ENCODE measurements around the gene LATS2.
"Not testable (repeated sequence)": the region's sequence is repeated elsewhere in the genome, so short reads cannot be mapped to it uniquely, and the experiment has no call there.

The LATS2 gene

GRCh38 chr13:20953245-20953931, 108.0 kb downstream of the LATS2 start:
- no peak for DNase-seq

GRCh38 chr13:20952838-20953237, 108.5 kb downstream of the LATS2 start:
- DNase-seq, result no peak

- not testable (repeated sequence) for DNase-seq
These were observed 113.4 kb downstream of the LATS2 start for GRCh38 chr13:20948001-20948400.

GRCh38 chr13:20945952-20946383, 115.4 kb downstream of the LATS2 start:
- no peak for DNase-seq

GRCh38 chr13:20942938-20943559, 118.3 kb downstream of the LATS2 start:
- DNase-seq, result no peak

- not testable (repeated sequence) for DNase-seq
These were observed 120.9 kb downstream of the LATS2 start for GRCh38 chr13:20940511-20940910.

GRCh38 chr13:20940083-20940482, 121.3 kb downstream of the LATS2 start:
- no peak for DNase-seq

GRCh38 chr13:20939662-20940061, 121.7 kb downstream of the LATS2 start:
- DNase-seq, result no peak

GRCh38 chr13:20938302-20938701, 123.1 kb downstream of the LATS2 start:
- no peak for DNase-seq

GRCh38 chr13:20927596-20928257, 133.7 kb downstream of the LATS2 start:
- DNase-seq, result no peak

- not testable (repeated sequence) for DNase-seq
These were observed 136.0 kb downstream of the LATS2 start for GRCh38 chr13:20925395-20925790.

- no peak for DNase-seq
These were observed 136.5 kb downstream of the LATS2 start for GRCh38 chr13:20924758-20925394.

- no peak for DNase-seq
These were observed 138.1 kb downstream of the LATS2 start for GRCh38 chr13:20923272-20923671.
